DND-41 (cell line): Measurements from ENCODE around the gene RBP2.

ENCODE experiments used
- ATAC-seq: fragments of 200-7000 bp; cut with Tn5 transposase; 3 replicates; pipeline ENCODE4 v1.9.1; 2021; ENCODE audit warnings: low read depth; ENCODE audit not compliant: insufficient read depth
- DNase-seq: peaks from one replicate; pipeline ENCODE4 v3.0.0-alpha.2; 2020
- H2AFZ ChIP-seq: 2 replicates; pipeline ENCODE4 v1.6.0; 2012; ENCODE audit warnings: low read depth, low read length
- H3K27ac ChIP-seq: 2 replicates; pipeline ENCODE4 v1.5.1; 2012; ENCODE audit warnings: low read length, inconsistent platforms
- H3K27me3 ChIP-seq: fragments of 200-600 bp; sonication (generic); 2 replicates; pipeline ENCODE4 v1.6.0; 2012; ENCODE audit warnings: low read length, mild to moderate bottlenecking, inconsistent platforms; ENCODE audit not compliant: insufficient read depth, poor library complexity
- H3K36me3 ChIP-seq: 2 replicates; pipeline ENCODE4 v1.5.1; 2012; ENCODE audit warnings: low read length, inconsistent platforms; ENCODE audit not compliant: insufficient read depth
- H3K4me1 ChIP-seq: 2 replicates; pipeline ENCODE4 v1.5.1; 2012; ENCODE audit warnings: mild to moderate bottlenecking, low read length; ENCODE audit not compliant: insufficient read depth
- H3K4me2 ChIP-seq: 2 replicates; pipeline ENCODE4 v1.6.0; 2012; ENCODE audit warnings: mild to moderate bottlenecking, moderate library complexity, low read length, inconsistent platforms; ENCODE audit not compliant: insufficient read depth
- H3K4me3 ChIP-seq, 2 experiments: fragments of 200-600 bp in 1 of 2; shearing (Covaris generic) in 1 of 2; 2 replicates each; pipeline ENCODE4 v1.5.1; 2012 to 2016; ENCODE audit warnings: inconsistent platforms in 2 of 2, low read length in 2 of 2, mild to moderate bottlenecking in 2 of 2, low read depth in 1 of 2, moderate library complexity in 1 of 2
- H3K79me2 ChIP-seq: 2 replicates; pipeline ENCODE4 v1.6.0; 2012; ENCODE audit warnings: low read length, inconsistent platforms; ENCODE audit not compliant: insufficient read depth
- H3K9ac ChIP-seq: 2 replicates; pipeline ENCODE4 v1.6.0; 2012; ENCODE audit warnings: low read depth, mild to moderate bottlenecking, inconsistent platforms, low read length, moderate library complexity
- H3K9me3 ChIP-seq: 2 replicates; pipeline ENCODE4 v1.5.1; 2012; ENCODE audit warnings: low read length, moderate library complexity, mild to moderate bottlenecking, inconsistent platforms; ENCODE audit not compliant: insufficient read depth, severe bottlenecking
- H4K20me1 ChIP-seq: 2 replicates; pipeline ENCODE4 v1.6.0; 2012; ENCODE audit warnings: low read length; ENCODE audit not compliant: insufficient read depth
- CTCF ChIP-seq: IDR thresholded peaks from 2 replicates; pipeline ENCODE4 v1.5.1; 2012; ENCODE audit warnings: borderline replicate concordance, low read length, moderate library complexity, mild to moderate bottlenecking; ENCODE audit not compliant: poor library complexity, severe bottlenecking; ENCODE audit errors: extremely low read depth
- EZH2 ChIP-seq: IDR thresholded peaks from 3 replicates; pipeline ENCODE4 v1.6.1; 2012; ENCODE audit warnings: borderline replicate concordance, low read depth, mild to moderate bottlenecking, moderate library complexity, low read length, inconsistent platforms; ENCODE audit not compliant: severe bottlenecking

Gene RBP2

GRCh38 chr3:139421460-139421859 lies 54.9 kb downstream of the RBP2 start:
- Histone ChIP-seq H3K4me1 (no peaks in the 10 kb centered on the region), H3K9ac (no peak overlapping the region), H4K20me1 (no peaks in the 10 kb centered on the region), H3K4me2 (no peak overlapping the region), H3K79me2 (no peaks in the 10 kb centered on the region), H3K27me3 (no peaks in the 10 kb centered on the region), H3K27ac (no peak overlapping the region), H3K9me3 (no peaks in the 10 kb centered on the region), H3K4me3 (no peak overlapping the region), H2AFZ (no peak overlapping the region), H3K36me3 (no peaks in the 10 kb centered on the region)
- no peak for TF ChIP-seq CTCF
- no peak for TF ChIP-seq EZH2
- DNase-seq (no peak), ATAC-seq (no peak)

- Histone ChIP-seq H4K20me1 (no peaks in the 10 kb centered on the region), H3K4me1 (no peaks in the 10 kb centered on the region), H3K27me3 (no peaks in the 10 kb centered on the region), H3K4me3 (no peak overlapping the region), H3K36me3 (no peaks in the 10 kb centered on the region), H3K27ac (no peak overlapping the region), H3K9ac (no peak overlapping the region), H3K79me2 (no peaks in the 10 kb centered on the region), H3K4me2 (no peak overlapping the region), H3K9me3 (no peaks in the 10 kb centered on the region), H2AFZ (no peak overlapping the region)
- TF ChIP-seq CTCF, result no peak
- TF ChIP-seq EZH2, result no peak
- ATAC-seq (no peak), DNase-seq (no peak)
Observed at GRCh38 chr3:139421040-139421439, 55.3 kb downstream of the RBP2 start.

GRCh38 chr3:139418144-139418543 lies 58.2 kb downstream of the RBP2 start:
- no peaks in the 10 kb centered on the region for H3K27me3 ChIP-seq
- H3K9me3 ChIP-seq, result no peaks in the 10 kb centered on the region
- no peaks in the 10 kb centered on the region for H3K4me1 ChIP-seq
- no peaks in the 10 kb centered on the region for H3K36me3 ChIP-seq
- H3K4me2 ChIP-seq, result no peak overlapping the region
- no peak overlapping the region for H3K4me3 ChIP-seq
- no peak overlapping the region for H3K27ac ChIP-seq
- DNase-seq, result no peak
- H2AFZ ChIP-seq, result no peak overlapping the region
- no peaks in the 10 kb centered on the region for H3K79me2 ChIP-seq
- TF ChIP-seq CTCF, result no peak
- no peak for TF ChIP-seq EZH2
- H3K9ac ChIP-seq, result no peak overlapping the region
- H4K20me1 ChIP-seq, result no peaks in the 10 kb centered on the region
- ATAC-seq, result no peak

GRCh38 chr3:139416275-139416674 lies 60.0 kb downstream of the RBP2 start:
- no peak overlapping the region for H3K4me2 ChIP-seq
- TF ChIP-seq CTCF, result no peak

More at GRCh38 chr3:139416275-139416674, 60.0 kb downstream of the RBP2 start:
- Histone ChIP-seq H4K20me1 (no peaks in the 10 kb centered on the region), H3K27me3 (no peaks in the 10 kb centered on the region), H3K9ac (no peak overlapping the region), H3K4me1 (no peaks in the 10 kb centered on the region), H3K4me3 (no peak overlapping the region), H3K27ac (no peak overlapping the region), H2AFZ (no peak overlapping the region), H3K79me2 (no peaks in the 10 kb centered on the region), H3K36me3 (no peaks in the 10 kb centered on the region), H3K9me3 (no peaks in the 10 kb centered on the region)
- ATAC-seq (no peak), DNase-seq (no peak)
